SK-MEL-5 (cell line): ENCODE results near the gene LRRC75A. TPM values are rescaled to one million over a fixed set of nuclear protein-coding genes. Genes with fewer than 3 reads are reported as not detected.
"Not testable (repeated sequence)": the region's sequence is repeated elsewhere in the genome, so short reads cannot be mapped to it uniquely, and the experiment has no call there.

ENCODE experiments used
- DNase-seq: peaks from one replicate; pipeline ENCODE4 v3.0.0-alpha.2; 2016; ENCODE audit warnings: low read depth, low spot score
- in situ Hi-C: cut with HindIII; loops from 2 replicates; pipeline ENCODE4 v1.10.0; 2016; ENCODE audit warnings: low sequenced_read_pairs, high pct_unique_total_duplicates, low pct_unique_long_range_greater_than_20kb
- small RNA-seq, 2 experiments: library from RNA; depleted of rRNA; stranded (forward); fragments of <200 nt; gene quantifications; one replicate each; pipeline ENCODE3, GENCODE V24; 2014
- total RNA-seq: library from RNA; depleted of rRNA; stranded (reverse); fragments of >200 nt; shearing (Covaris generic); gene quantifications from 2 replicates; pipeline ENCODE4 v1.2.3, GENCODE V29; 2014; rRNA removed

LRRC75A gene
- total RNA-seq, 1 experiment from 2014 or later = 5.3 TPM

- in situ Hi-C loops = no loop called here
- no peak for DNase-seq
Observed at GRCh38 chr17:16398270-16399267, 93.4 kb downstream of the LRRC75A start.

- in situ Hi-C loops, DNase-seq: not testable (repeated sequence)
Observed at GRCh38 chr17:16396693-16397092, 95.3 kb downstream of the LRRC75A start.

DNA sequence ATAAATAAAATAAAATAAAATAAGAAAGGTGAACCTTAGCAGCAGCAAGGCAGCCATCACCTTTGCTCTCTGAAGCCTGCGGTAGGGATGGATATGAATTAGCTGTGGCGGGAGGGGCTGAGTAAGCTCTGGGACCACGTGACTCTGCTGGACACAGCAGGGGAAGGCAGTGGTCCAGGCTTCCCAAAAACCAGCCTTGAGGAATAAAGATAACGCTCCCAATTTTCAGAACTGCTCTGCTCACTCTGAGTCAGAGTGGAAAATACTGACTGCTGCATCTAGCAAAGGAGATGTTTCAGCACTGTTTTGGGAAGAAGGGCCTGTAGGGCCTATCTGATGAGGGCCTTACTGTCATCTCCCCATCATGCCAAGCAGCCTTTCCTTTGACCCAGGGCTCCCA is 96.1 kb downstream of the LRRC75A start:
- in situ Hi-C loops, DNase-seq: not testable (repeated sequence)

DNA sequence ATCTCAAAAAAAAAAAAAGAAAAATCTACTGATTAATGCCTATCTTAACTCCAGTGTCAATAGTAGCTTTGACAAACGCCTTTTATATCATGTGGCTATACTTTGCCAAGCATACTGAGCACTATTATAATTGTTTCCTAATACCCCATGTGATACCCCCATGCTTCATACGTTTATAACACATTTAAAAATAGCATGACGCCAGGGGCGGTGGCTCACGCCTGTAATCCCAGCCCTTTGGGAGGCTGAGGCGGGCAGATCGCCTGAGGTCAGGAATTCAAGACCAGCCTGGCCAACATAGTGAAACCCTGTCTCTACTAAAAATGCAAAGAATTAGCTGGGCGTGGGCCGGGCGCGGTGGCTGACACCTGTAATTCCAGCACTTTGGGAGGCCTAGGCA is 99.5 kb downstream of the LRRC75A start:
- DNase-seq = peak; percentile 71
- in situ Hi-C loops = not testable (repeated sequence)

Small RNA genes within 50 kb of the gene (small RNA-seq; reads per million reads assigned to genes)
- gene SNORD49A (0 reads per million in 2 experiments), gene SNORD65 (0 reads per million in 2 experiments)

Other genes starting within 250 kb of the LRRC75A start
- gene CENPV, start 138.7 kb downstream of the LRRC75A start, total RNA-seq = 3.5 and 7.2 TPM in 2 replicates
- gene UBB, start 111.1 kb downstream of the LRRC75A start, total RNA-seq = 7,095 and 8,296 TPM in 2 replicates
- 208 and 236 TPM in 2 replicates for gene TRPV2, start 76.6 kb downstream of the LRRC75A start, total RNA-seq
- 5.0 and 6.3 TPM in 2 replicates for gene ZNF287, start 77.0 kb upstream of the LRRC75A start, total RNA-seq
- 4.1 and 5.2 TPM in 2 replicates for gene ZNF624, start 161.7 kb upstream of the LRRC75A start, total RNA-seq
- 0.61 TPM in 1 of 2 replicates, not detected in the other for gene CCDC144A, start 198.0 kb upstream of the LRRC75A start, total RNA-seq